Heart right ventricle (tissue), 16 donors: ENCODE results near the gene GNB1L. TPM values are rescaled to one million over a fixed set of nuclear protein-coding genes. Genes with fewer than 3 reads are reported as not detected.
A peak's percentile ranks its signal among the peaks of the same experiment; 100 is the strongest.

ENCODE experiments used
- ATAC-seq, 8 donors: fragments of 200-7000 bp; cut with Tn5 transposase; one replicate each; pipeline ENCODE4 v1.9.1; 2020; ENCODE audit warnings: mild to moderate bottlenecking in 8 of 8, moderate library complexity in 8 of 8, moderate number of reproducible peaks in 1 of 8
- DNase-seq, 2 donors: peaks; one replicate each; pipeline ENCODE4 v3.0.0-alpha.2; 2020
- H3K27ac ChIP-seq, 10 donors: fragments of 200-600 bp; sonication (generic) in 2 of 10; one replicate each; pipeline versions ENCODE4 v1.5.0 to v1.8.0; 2020 to 2022; ENCODE audit warnings: mild to moderate bottlenecking in 3 of 10
- H3K27me3 ChIP-seq, 7 donors: fragments of 200-600 bp; one replicate each; pipeline ENCODE4 v1.8.0; 2021 to 2022; ENCODE audit warnings: mild to moderate bottlenecking in 2 of 7
- H3K36me3 ChIP-seq, 9 donors: fragments of 200-600 bp; sonication (generic) in 1 of 9; one replicate each; pipeline versions ENCODE4 v1.5.0 to v1.8.0; 2020 to 2022; ENCODE audit warnings: mild to moderate bottlenecking in 2 of 9
- H3K4me1 ChIP-seq, 9 donors: fragments of 200-600 bp; sonication (generic) in 1 of 9; one replicate each; pipeline versions ENCODE4 v1.5.0 to v1.8.0; 2020 to 2022; ENCODE audit warnings: mild to moderate bottlenecking in 4 of 9
- H3K4me3 ChIP-seq, 10 donors: fragments of 200-600 bp; sonication (generic) in 2 of 10; one replicate each; pipeline versions ENCODE4 v1.5.0 to v1.8.0; 2020 to 2022; ENCODE audit warnings: mild to moderate bottlenecking in 7 of 10, moderate library complexity in 2 of 10
- H3K9me3 ChIP-seq, 11 donors: fragments of 200-600 bp in 10 of 11; sonication (generic) in 2 of 11; one replicate each; pipeline versions ENCODE4 v1.5.0 to v1.8.0; 2013 to 2022; ENCODE audit warnings: mild to moderate bottlenecking in 2 of 11, control low read depth in 1 of 11, moderate library complexity in 1 of 11
- CTCF ChIP-seq, 9 donors: fragments of 200-600 bp; sonication (generic) in 2 of 9; IDR thresholded peaks; one replicate each; pipeline versions ENCODE4 v1.5.0 to v1.8.0; 2021 to 2022; ENCODE audit warnings: antibody characterized with exemption in 9 of 9, mild to moderate bottlenecking in 5 of 9, moderate library complexity in 1 of 9
- WGBS, 2 donors: extraction: QIAGEN DNeasy Blood & Tissue Kit; methylation state at CpG; one replicate each; pipeline ENCODE4 v1.1.7; 2013; ENCODE audit warnings: inconsistent platforms in 1 of 2; 5-methylcytosine and 5-hydroxymethylcytosine counted together
- intact Hi-C, 10 donors: fragments of 100-400 bp; cut with DNase I; formaldehyde crosslinking; loops; one replicate each; pipeline versions ENCODE4 v1.11.1 to v1.14.2; 2022
- polyA plus RNA-seq, 2 donors: library from polyadenylated mRNA; stranded (reverse); fragments of 200-250 nt; gene quantifications; one replicate each; pipeline ENCODE4 v1.2.3, GENCODE V29; 2013
- total RNA-seq, 10 donors: library from RNA; stranded (reverse); fragmentation: NEBNext Ultra II Directional in 3 of 10; extraction: Animal tissue kit (Norgen Biotek cat#: 25700) in 3 of 10; gene quantifications; one replicate each; pipeline versions ENCODE4 v1.2.1 to v1.2.4, GENCODE V29; 2021 to 2023
- donor health status: Arrhythmogenic right ventricular cardiomyopathy.
- donor health status: ischemic (EF 13 %, LVEDD 7.1; RV severe dilation, severe dysfunction).
- donor health status: healthy with polysubstance abuse.
- donor health status: DM: no; HTN: yes; CAD: no.
- donor health status: DM: no; HTN: no; CAD: no.
- donor health status: ischemic (EF 25% LVEDD 6.9; RV normal size, moderate dysfunction).
- donor health status: ischemic (EF 25% LVEDD 5.7; RV mildly dilated, moderate dysfunction).
- donor health status: healthy.
- donor health status: DM: yes; HTN: yes; CAD: no.
- donor health status: Ischemic cardiomyopathy.
- donor health status: ischemic (EF 35%, LVEDD 5.7; RV mildly dilated, moderate dysfunction).
- donor health status: nonischemic (EF 11% LVEDD 7.7; RV severe dilation, severe dysfunction).
- donor health status: DM: yes; HTN: yes; CAD: no.
- donor health status: PGD.
- donor health status: ischemic (EF 29% LVEDD 5.4; RV normal size, mild dysfunction).
- donor health status: nonischemic (EF 23%, LVEDD 6.1; RV moderate dilation, normal function).

The GNB1L gene
- total and polyA plus RNA-seq, 12 donors: 0.76 to 9.3 (median 1.9) TPM

GRCh38 chr22:19814428-19814827 lies 40.2 kb downstream of the GNB1L start:
- no peaks in the 10 kb centered on the region for H3K27me3 ChIP-seq
- ATAC-seq (no peak), DNase-seq (no peak)
- no peak overlapping the region for H3K27ac ChIP-seq
- no peak for TF ChIP-seq CTCF (IDR thresholded peaks at IDR 0.05)
- no peaks in the 10 kb centered on the region for H3K36me3 ChIP-seq
- no peaks in the 10 kb centered on the region for H3K9me3 ChIP-seq
- intact Hi-C loops: no loop called here
- 92% methylated on average over 5 of the region's 5 CpGs for WGBS, 2 donors
- no peak overlapping the region for H3K4me3 ChIP-seq
- H3K4me1 ChIP-seq: peaks cover 0 to 4% (median 0%) of the 10 kb centered on the region in 9 donors

- TF ChIP-seq CTCF (IDR thresholded peaks at IDR 0.05): no peak
- no peaks in the 10 kb centered on the region for H3K9me3 ChIP-seq
- DNase-seq (no peak), ATAC-seq (no peak)
- H3K4me1 ChIP-seq: peaks cover 0 to 7% (median 0%) of the 10 kb centered on the region in 9 donors
- no peaks in the 10 kb centered on the region for H3K36me3 ChIP-seq
- 98% methylated on average over 11 of the region's 11 CpGs for WGBS, 2 donors
- no peak overlapping the region for H3K4me3 ChIP-seq
- no peak overlapping the region for H3K27ac ChIP-seq
- intact Hi-C loops: no loop called here
- H3K27me3 ChIP-seq: no peaks in the 10 kb centered on the region
Observed at GRCh38 chr22:19812910-19813309, 41.8 kb downstream of the GNB1L start.

GRCh38 chr22:19811811-19812771 lies 42.6 kb downstream of the GNB1L start:
- 86 to 87% methylated on average over 36 of the region's 36 CpGs for whole genome bisulfite sequencing, 2 donors
- intact Hi-C loops: no loop called here

GRCh38 chr22:19811211-19811621 lies 43.5 kb downstream of the GNB1L start:
- H3K4me1 ChIP-seq: peaks cover 0 to 7% (median 0%) of the 10 kb centered on the region in 9 donors
- H3K27me3 ChIP-seq: no peaks in the 10 kb centered on the region
- no peaks in the 10 kb centered on the region for H3K36me3 ChIP-seq
- H3K27ac ChIP-seq: no peak overlapping the region
- WGBS, 2 donors: 90 to 93% methylated on average over 12 of the region's 12 CpGs
- DNase-seq (no peak), ATAC-seq (no peak)
- no peaks in the 10 kb centered on the region for H3K9me3 ChIP-seq
- no peak overlapping the region for H3K4me3 ChIP-seq
- intact Hi-C loops: no loop called here
- no peak for TF ChIP-seq CTCF (IDR thresholded peaks at IDR 0.05)

More at GRCh38 chr22:19811811-19812771, 42.6 kb downstream of the GNB1L start:
- no peaks in the 10 kb centered on the region for H3K27me3 ChIP-seq
- no peak overlapping the region for H3K4me3 ChIP-seq
- peaks cover 0 to 7% (median 0%) of the 10 kb centered on the region in 9 donors for H3K4me1 ChIP-seq
- DNase-seq (peak in 1 of 2 donors; percentile 32), ATAC-seq (peak in 3 of 8 donors; percentile 31 to 37 (median 36))
- H3K27ac ChIP-seq: no peak overlapping the region
- no peaks in the 10 kb centered on the region for H3K36me3 ChIP-seq
- no peak for TF ChIP-seq CTCF (IDR thresholded peaks at IDR 0.05)
- H3K9me3 ChIP-seq: no peaks in the 10 kb centered on the region
